HG03520 (cell line): ENCODE measurements around the gene TNFAIP6.

ENCODE experiments used
- ATAC-seq: cut with Tn5 transposase; IDR thresholded peaks from one replicate; pipeline ENCODE4 v1.9.1; 2021; ENCODE audit warnings: mild to moderate bottlenecking, moderate library complexity; ENCODE audit not compliant: unreplicated experiment

Gene TNFAIP6

GRCh38 chr2:151359768-151360461 is 2.5 kb downstream of the TNFAIP6 start:
- no peak for ATAC-seq

DNA sequence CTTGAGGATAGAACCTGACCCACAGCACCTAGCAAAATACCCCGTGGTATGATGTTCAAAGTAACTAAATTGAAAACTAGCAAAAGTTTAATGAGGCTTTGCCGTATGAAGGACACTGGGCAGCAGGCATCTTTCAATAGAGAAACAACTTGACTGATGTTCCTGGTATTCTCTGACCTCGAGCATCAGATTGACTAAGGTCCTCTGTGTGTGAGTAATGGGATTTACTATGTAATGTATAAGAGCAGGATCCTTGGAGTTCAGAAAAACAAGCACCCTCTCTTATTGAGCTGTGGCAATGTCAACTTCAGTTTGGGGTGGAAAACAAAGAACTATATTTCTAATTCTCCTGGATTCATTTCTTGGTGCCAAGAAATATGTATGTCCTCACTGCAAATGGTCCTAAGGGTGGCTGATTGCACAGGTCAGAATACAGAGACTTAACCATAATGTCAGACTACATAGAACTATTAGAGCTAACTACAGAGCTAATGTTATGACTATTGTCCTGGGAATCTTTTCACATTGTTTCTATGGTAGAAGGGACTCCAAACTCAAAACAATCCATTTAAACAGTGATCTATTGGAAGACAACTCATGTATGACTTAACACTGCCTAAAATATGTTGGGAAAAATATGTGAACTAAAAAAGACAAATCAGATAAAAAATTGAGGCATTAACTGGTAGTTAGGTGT is 4.4 kb downstream of the TNFAIP6 start:
- ATAC-seq = no peak

DNA sequence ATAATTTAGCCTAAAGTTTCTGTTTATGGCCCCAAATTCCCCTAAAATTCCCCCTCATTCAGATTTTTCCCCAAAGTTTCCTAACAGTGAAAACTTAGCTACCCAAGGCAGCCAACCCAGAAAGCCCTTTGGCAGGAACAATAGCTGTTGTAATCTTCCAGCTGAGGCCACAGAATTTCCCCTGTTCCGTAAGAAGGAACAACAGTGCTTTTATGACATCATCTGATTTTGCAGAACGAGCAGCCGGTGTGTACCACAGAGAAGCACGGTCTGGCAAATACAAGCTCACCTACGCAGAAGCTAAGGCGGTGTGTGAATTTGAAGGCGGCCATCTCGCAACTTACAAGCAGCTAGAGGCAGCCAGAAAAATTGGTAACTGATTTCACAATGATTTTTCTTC is 6.3 kb downstream of the TNFAIP6 start:
- peak; percentile 91 for ATAC-seq

- ATAC-seq = no peak
Observed at GRCh38 chr2:151367571-151367970, 10.2 kb downstream of the TNFAIP6 start.

DNA sequence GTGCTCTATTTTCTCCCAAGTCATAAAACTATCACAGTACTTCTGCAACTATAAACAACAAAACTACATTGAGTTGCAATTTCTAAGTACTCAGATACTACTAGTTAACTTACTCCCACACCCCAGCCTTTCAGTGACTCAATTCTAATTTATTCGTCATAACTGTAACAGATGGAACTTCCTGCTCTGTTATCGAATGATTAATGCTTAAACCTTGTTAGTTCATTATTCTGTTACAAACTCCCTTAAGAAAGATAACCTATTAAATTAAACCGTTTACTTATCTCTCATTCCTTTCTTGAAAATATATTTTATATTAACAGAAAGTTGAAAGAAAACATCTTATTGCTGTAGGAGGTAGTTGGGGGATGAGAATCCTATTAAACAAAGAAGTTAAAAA is 17.0 kb downstream of the TNFAIP6 start:
- ATAC-seq = peak; percentile 98

GRCh38 chr2:151379169-151379568 is 21.8 kb downstream of the TNFAIP6 start:
- no peak for ATAC-seq

DNA sequence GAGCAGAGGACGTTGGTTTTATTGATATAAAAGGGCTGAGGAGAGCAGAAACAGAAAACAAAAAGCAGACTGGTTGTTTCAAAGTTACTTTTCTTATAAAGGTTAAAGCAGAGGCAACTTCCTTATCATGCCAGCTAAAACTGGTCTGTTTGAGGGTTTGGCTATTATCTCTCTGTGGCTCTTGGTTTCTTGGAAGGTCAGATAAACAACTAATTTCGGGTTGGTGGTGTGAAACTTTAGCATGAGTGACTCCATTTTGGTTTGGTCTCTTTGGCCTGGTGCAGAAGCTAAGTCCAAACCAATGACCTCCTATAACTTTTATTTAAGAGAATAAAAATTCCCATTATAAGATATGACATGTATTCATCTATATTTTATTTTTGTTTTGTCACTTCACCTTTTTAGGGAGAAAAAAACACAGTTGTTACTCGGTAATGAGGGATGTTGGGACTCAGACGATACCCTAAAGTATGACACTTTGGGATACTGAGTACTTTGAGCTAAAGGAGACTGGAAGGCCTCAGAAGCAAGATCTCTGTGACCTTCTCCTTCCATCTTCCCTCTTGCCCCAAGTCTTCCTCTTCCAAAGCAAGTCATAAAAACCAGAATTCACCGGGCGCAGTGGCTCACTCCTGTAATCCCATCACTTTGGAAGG is 23.3 kb downstream of the TNFAIP6 start:
- no peak for ATAC-seq

- no peak for ATAC-seq
Observed at GRCh38 chr2:151381266-151381665, 23.9 kb downstream of the TNFAIP6 start.

- ATAC-seq = no peak
Observed at GRCh38 chr2:151388011-151388410, 30.6 kb downstream of the TNFAIP6 start.

GRCh38 chr2:151391436-151391835 is 34.0 kb downstream of the TNFAIP6 start:
- ATAC-seq = no peak

DNA sequence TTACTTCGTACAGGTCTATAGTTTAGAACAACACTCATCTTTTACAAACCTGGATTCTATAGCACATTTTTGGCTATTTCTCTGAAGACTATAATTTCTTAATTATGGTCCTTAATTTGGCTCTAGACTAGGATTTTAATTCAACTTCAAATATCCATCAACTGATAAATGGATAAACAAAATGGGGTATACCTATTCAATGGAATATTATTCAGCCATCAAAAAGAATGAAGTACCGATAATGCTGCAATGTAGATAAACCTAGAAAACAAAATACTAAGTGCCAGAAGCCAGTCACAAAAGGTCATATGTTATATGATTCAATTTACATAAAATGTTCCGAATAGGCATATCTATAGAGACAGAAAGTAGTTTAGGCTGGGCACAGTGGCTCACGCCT is 37.1 kb downstream of the TNFAIP6 start:
- ATAC-seq = no peak

DNA sequence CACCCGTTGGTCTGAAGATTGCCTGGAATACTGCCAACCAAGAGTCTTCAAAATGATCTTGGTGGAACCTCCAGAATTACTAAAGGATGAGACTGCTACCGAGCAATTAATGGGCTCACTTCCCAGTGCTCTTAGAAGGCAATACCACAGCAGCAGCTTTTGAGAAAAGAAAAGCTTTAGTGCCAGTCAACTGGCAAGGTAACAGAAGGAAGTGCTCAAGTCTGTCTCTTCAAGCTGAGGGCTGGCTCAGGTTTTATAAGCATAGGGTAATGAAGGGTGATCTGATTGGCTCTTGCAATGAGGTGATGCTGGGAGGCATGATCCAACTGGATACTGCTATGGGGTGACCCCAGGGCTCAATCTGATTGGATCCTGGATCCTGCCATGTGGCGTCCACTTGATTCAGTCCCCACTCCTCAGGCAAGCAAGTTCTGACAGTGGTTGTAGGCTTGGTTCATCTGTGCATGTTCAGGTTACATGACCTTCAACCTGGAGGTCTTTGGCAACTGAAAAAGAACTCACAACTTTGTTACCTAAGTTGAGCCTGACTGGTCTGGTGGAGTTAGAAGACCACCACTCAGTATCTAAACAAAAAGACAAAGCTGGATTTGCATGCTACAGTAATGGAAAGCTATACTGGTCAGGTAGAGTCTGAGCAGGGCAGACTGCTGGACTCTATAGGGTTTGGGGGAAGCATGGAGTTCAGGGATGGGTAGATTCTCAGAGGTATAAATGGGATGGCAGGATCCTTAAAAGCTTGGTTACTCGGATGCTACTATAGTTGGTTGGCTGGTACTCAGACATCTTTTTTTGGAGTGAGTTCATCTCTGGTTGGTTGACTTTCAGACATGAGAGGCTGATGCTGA is 38.4 kb downstream of the TNFAIP6 start:
- ATAC-seq = no peak

DNA sequence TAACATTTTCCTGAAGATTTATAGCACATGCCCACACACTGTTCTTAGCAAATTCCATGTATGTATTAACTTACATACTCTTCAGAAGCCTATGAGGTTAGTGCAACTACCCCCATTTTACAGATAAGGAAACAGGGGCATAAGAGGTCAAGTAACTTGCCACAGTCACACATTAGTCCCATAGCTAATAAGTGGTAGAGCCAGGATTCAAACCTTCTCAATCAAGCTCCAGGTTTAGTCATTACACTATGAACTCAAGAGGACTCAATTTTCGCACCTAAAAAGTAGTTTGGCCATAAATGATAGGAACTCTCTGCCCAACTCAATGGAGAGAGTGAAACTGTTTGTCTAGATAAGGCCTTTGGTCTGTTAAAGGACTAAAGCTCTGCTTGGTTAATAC is 42.6 kb downstream of the TNFAIP6 start:
- no peak for ATAC-seq

DNA sequence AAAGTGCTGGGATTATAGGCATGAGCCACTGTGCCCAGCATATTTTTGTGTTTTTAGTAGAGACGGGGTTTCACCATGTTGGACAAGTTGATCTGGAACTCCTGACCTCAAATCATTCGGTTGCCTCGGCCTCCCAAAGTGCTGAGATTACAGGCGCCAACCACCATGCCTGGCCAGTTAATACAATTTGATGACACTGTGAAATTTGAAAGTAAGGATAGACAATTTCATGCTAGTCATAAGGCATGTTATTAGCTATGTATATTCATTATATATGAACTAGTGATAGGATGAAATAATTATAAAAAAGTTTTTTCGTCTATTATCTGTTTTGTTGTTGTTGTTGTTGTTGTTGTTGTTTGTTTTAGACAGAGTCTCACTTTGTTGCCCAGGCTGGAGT is 43.8 kb downstream of the TNFAIP6 start:
- no peak for ATAC-seq

- no peak for ATAC-seq
Observed at GRCh38 chr2:151403914-151404313, 46.5 kb downstream of the TNFAIP6 start.

DNA sequence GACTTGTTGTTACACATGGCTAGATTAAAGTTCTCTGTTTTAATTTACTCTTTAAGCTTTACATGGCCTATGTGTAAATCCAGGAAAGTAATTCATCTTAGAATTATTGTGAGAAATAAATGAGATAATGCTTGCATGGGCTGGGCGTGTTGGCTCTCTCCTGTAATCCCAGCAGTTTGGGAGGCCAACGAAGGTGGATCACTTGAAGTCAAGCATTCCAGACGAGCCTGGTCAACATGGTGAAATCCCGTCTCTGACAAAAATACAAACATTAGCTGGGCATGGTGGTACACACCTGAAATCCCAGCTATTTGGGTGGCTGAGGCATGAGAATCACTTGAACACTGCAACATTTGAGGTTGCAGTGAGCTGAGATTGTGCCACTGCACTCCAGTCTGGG is 48.0 kb downstream of the TNFAIP6 start:
- ATAC-seq = no peak

DNA sequence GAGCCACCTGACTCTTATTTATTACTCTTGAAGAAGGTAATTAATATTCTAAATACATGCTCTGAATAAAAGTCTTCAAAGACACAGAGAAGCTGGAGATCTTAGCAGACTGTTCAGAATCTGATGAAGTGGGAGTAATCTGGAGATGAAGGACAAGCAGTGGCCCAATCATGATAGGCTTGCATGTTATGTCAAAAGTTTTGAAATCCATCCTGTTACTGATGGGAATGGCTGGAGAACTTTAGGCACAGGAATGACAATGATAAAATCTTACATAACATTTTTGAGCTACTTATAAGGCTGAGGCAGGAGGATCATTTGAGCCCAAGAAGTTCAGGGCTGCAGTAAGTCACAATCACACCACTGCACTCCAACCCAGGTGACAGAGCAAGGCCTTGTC is 49.9 kb downstream of the TNFAIP6 start:
- ATAC-seq = no peak

DNA sequence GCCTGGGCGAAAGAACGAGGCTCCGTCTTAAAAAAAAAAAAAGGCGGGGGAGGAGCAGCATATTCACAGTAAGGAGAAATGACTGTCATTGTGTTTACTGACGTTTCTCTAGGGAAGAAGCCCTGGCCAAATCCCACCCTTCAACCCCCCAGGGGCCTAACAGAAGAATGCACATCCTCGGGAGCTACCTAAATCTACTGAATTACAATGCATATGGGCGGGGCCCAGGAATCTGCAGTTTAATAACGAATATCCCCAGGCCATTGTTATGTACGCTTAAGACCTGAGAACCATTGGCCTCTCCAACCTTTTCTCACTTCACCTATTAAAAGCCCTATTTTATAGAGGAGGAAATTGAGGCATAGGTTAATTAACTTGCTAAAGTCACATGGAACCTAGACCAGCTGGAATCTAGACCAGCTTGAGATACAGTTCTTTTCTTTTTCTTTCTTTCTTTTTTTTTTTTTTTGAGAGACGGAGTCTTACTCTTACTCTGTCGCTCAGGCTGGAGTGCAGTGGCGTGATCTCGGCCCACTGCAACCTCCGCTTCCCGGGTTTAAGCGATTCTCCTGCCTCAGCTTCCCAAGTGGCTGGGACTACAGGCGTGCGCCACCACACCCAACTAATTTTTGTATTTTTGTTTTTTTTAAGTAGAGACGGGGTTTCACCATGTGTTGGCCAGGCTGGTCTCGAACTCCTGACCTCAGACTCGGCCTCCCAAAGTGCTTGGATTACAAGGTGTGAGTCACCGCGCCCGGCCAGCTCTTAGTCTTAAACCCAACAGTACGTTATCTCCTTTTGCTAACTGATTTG is 51.6 kb downstream of the TNFAIP6 start:
- no peak for ATAC-seq

DNA sequence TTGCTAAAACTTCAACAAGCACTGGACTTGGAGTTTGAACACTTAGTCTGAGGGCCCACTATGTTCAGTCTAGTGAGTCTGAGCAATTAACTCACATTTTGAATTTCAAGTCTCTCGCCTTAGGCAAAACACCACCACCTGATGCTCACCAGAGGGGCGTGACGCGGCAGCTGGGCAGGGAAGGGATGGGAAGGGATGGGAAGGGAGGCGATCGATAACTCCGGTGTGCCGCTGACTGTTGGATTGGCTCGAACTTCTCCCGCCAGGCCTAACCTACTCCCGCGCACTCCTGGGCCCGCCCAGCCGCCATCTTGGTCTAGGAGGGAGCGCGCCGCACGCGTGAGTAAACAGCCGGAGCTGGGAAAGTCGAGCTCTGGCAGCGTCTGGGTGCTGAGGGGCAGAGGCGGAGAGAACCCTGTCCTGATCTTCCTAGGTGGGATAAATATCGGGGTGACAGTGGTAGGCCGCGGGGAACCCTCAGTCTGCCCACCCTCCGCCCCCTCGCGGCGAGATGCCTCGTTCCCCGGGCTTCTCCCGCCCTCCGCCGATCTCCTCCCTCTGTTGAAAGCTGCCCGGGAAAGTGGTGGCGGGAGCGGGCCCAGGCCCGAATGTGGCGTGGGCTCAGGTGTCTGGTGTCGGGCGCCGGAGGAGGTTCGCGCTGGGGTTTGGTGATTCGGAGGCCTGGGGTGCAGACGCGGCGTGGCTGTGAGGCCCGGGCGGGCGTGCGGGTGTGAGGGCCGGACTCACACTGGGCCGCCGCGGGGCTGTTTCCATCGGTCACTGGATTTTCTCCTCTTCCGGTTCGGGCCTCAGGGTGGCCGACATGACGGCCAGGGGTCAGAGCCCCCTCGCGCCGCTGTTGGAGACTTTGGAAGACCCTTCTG is 52.5 kb downstream of the TNFAIP6 start, which contains the start of gene RIF1:
TSS of gene RIF1 (plus strand) at position 302 of the 884 bp plus-strand sequence. CDS start at position 824, 522 bp downstream.
- peak; percentile 90 for ATAC-seq
